ENCODE measurements around the gene ENO2. TPM values are rescaled to one million over a fixed set of nuclear protein-coding genes. Genes with fewer than 3 reads are reported as not detected.
A peak's percentile ranks its signal among the peaks of the same experiment; 100 is the strongest.

The ENO2 gene
- total RNA-seq, 8 experiments from 2014 or later = 2.6 to 399 (median 169) TPM

DNA sequence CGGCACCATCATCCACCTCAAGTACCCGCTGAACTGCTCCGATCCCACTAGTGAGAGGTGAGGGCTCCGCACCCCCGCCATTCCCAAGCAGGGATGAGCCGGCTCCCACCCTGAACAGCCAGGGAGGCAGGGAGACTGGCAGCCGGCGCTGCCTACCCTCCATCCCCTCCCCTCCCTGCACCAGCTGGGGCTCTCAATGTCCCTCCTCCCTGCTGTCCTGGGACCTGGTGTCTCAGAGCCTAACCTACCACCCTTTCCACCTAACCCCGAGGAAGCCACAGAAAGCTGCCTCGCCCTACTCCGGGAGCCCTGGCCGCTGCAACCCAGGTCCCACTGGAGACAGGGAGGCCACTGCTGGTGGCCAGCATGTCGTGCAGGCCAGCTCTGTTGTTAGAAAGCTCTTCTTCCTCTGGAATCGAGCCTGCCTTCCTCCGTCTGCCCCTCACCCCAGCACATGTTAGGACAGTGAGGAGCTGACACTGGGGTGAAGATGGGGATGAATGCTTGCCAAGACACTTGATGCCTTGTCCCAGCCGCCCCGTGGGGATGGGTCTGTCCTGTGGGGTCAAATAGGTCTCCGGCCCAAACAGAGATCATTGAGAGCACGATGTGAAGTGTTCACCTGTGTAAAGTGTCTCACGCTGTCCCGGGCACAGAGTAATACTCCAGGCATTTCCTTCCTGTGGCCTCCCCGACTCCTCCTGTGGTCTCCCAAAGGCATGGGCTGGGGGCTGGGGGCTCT lies 37.9 kb downstream of the ENO2 start:
- Histone ChIP-seq H3K4me1 (replicated peaks in 1 of 2) (peaks cover 0 to 6% of the 10 kb centered on the region in 2 donors), H3K27ac (no peak overlapping the region), H3K4me3 (no peak overlapping the region)
- no peak for ATAC-seq (replicated peaks in 6 of 8)
- 86 to 100% (median 87%) methylated on average over 1 to 4 of the region's 22 CpGs; no CpG with 5 or more reads in 6 of the 10 experiments for WGBS, 10 experiments
- in situ Hi-C loops (cut with MboI; ENCODE audit: low pct_unique_long_range_greater_than_20kb in 2 of 9, low sequenced_read_pairs in 9 of 9, unreplicated experiment in 9 of 9) = loop anchor here in 1 of 9 experiments (25.0 kb wide), 1 partner anchor 160 kb away; the partner anchor contains the start of gene C1RL

DNA sequence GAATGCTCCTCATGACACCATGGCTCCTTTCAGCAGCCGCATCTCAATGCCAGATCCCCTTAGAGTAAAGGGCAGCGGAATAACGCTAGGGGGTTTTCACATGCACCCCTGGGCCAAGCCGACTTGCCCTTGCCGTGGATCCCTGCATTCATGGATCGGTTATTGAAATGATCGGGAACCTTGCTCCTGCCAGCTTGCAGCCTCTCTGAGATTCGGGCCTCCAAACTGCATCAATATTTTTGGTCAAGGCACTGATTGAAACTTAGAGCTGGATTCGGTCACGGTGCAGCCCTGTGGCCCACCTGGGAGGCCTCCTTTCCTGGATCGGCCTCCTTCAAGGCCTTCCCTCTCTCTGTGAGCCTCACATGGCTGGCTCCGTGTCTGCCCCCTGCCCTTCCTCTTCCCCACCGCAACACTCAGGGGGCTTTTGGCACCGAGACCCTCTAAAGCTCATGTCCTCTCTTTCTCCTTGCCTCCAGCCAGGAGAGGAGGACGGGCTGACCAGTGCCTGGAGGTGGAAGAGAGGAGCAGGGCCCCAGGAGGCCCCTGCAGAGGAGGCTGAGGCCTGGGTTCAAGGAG lies 38.6 kb downstream of the ENO2 start:
- ATAC-seq (replicated peaks in 6 of 8) = no peak
- no peak overlapping the region for H3K27ac ChIP-seq
- WGBS, 10 experiments = 70 to 100% (median 93%) methylated on average over 1 to 7 of the region's 15 CpGs; no CpG with 5 or more reads in 3 of the 10 experiments
- in situ Hi-C loops (cut with MboI; ENCODE audit: low pct_unique_long_range_greater_than_20kb in 2 of 9, low sequenced_read_pairs in 9 of 9, unreplicated experiment in 9 of 9) = loop anchor here in 1 of 9 experiments (25.0 kb wide), 1 partner anchor 159 kb away; the partner anchor contains the start of gene C1RL
- peaks cover 0 to 6% of the 10 kb centered on the region in 2 donors for H3K4me1 ChIP-seq (replicated peaks in 1 of 2)
- no peak overlapping the region for H3K4me3 ChIP-seq

DNA sequence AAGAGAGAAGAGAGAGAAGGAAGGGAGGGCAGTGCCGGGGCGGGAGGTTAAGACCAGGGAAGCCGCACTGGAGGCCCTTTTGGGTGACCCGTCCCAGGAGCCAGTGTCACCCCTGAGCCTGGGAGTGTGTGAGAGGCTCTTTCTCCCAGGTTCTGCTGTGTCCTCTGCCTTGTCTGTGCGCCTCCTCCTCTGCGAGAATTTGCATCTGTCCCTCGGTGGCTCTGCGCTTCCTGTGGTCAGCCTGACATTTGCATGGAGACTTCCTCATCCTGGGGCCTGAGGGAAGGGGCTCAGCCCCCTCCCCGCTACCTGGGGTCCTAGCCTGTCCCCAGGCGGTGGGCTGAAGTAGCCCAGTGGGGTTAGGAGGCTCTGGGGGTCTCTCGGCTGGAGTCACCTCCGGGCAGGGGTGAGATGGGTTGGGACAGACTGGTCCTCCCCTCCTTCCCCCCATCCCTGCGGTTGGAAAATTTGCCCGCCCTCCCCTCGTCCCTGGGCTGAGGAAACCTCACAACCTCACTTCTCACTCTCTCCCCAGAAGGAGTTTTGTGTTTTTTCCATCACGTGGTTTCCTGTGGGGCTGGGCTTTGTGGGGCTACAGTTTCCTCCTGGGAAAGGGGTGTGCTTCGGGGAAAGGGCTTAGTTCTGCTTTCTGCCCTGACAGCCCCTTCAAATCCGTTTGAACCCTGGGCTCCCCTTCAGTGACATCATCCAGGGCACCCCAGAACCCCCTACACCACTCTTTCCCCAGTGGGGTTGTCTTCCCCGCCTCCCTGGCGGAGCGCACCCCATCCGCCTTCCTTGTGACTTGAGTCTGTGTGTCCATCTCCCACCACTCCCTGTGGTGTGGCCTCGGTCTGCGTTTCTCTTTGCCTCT lies 39.3 kb downstream of the ENO2 start:
- H3K4me3 ChIP-seq = no peak overlapping the region
- ATAC-seq (replicated peaks in 6 of 8) = peak in 3 of 8 experiments; percentile 4 to 38 (median 31)
- peaks cover 0 to 6% of the 10 kb centered on the region in 2 donors for H3K4me1 ChIP-seq (replicated peaks in 1 of 2)
- in situ Hi-C loops (cut with MboI; ENCODE audit: low pct_unique_long_range_greater_than_20kb in 2 of 9, low sequenced_read_pairs in 9 of 9, unreplicated experiment in 9 of 9) = loop anchor here in 1 of 9 experiments (25.0 kb wide), 1 partner anchor 159 kb away; the partner anchor contains the start of gene C1RL
- no peak overlapping the region for H3K27ac ChIP-seq
- WGBS, 10 experiments = 40 to 100% (median 66%) methylated on average over 1 to 7 of the region's 24 CpGs; no CpG with 5 or more reads in 5 of the 10 experiments

DNA sequence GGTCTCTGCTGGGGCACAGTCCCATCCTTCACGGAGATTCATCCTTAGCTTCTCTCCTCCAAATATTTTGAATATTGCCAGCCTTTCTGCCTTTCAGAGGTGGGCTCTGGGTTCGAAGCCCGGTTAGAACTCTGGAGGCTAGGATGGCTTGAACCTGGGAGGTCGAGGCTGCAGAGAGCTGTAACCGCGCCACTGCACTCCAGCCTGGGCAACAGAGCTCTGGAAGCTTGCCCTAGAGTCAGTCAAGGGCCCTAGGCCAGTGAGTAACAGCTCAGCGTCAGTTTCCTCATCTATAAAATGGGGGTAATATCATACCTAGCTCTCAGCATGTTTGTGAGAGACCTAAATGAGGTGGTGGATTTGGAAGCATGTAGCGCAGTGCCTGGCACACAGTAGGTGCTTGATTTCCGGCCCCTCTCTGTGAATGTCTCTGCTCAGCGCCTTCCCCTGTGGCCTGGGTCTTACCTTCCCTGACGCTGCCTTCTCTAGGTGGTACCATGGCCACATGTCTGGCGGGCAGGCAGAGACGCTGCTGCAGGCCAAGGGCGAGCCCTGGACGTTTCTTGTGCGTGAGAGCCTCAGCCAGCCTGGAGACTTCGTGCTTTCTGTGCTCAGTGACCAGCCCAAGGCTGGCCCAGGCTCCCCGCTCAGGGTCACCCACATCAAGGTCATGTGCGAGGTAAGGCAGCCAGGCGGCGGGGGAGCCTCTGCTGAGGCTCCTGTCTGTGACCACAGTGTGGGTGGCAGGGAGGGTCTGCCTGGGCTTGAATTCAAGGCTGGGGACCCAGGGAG lies 40.1 kb downstream of the ENO2 start:
- no peak overlapping the region for H3K27ac ChIP-seq
- no peak for ATAC-seq (replicated peaks in 6 of 8)
- peaks cover 0 to 6% of the 10 kb centered on the region in 2 donors for H3K4me1 ChIP-seq (replicated peaks in 1 of 2)
- in situ Hi-C loops (cut with MboI; ENCODE audit: low pct_unique_long_range_greater_than_20kb in 2 of 9, low sequenced_read_pairs in 9 of 9, unreplicated experiment in 9 of 9) = loop anchor here in 1 of 9 experiments (25.0 kb wide), 1 partner anchor 158 kb away; the partner anchor contains the start of gene C1RL
- WGBS, 10 experiments = 67 to 94% (median 90%) methylated on average over 1 to 9 of the region's 21 CpGs; no CpG with 5 or more reads in 2 of the 10 experiments
- H3K4me3 ChIP-seq = no peak overlapping the region

DNA sequence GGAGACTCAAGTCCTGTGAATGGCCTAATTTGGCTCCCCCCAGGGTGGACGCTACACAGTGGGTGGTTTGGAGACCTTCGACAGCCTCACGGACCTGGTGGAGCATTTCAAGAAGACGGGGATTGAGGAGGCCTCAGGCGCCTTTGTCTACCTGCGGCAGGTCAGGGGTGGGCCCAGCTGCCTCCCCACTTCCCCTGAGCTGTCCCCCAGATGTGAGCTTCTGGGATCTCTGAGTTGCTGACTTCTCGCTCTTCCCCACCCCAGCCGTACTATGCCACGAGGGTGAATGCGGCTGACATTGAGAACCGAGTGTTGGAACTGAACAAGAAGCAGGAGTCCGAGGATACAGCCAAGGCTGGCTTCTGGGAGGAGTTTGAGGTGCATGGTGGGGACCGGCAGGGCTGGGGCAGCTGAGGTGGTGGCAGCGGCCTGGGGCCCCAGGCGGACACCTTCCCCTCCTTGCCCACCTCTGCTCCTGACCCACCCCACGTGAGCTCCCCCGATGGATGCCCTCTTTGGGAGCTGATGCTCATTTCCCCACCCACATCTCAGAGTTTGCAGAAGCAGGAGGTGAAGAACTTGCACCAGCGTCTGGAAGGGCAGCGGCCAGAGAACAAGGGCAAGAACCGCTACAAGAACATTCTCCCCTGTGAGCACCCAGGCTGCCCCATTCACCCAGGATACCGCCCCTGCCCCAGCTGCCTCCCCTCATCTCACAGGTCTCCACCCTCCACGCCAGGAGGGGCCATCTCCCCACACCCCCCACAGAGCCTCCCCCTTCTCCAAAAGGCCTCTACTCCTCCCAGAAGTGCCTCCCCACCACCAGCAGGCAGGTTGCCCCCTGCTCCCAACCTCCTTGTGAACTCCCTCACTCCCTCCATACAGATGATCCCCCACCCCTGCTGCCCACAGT lies 41.0 kb downstream of the ENO2 start:
- Histone ChIP-seq H3K4me1 (replicated peaks in 1 of 2) (peaks cover 0 to 6% of the 10 kb centered on the region in 2 donors), H3K4me3 (no peak overlapping the region), H3K27ac (no peak overlapping the region)
- WGBS, 10 experiments = 62 to 93% (median 85%) methylated on average over 1 to 9 of the region's 22 CpGs; no CpG with 5 or more reads in 6 of the 10 experiments
- in situ Hi-C loops (cut with MboI; ENCODE audit: low pct_unique_long_range_greater_than_20kb in 2 of 9, low sequenced_read_pairs in 9 of 9, unreplicated experiment in 9 of 9) = loop anchor here in 1 of 9 experiments (25.0 kb wide), 1 partner anchor 157 kb away; the partner anchor contains the start of gene C1RL
- no peak for ATAC-seq (replicated peaks in 6 of 8)

DNA sequence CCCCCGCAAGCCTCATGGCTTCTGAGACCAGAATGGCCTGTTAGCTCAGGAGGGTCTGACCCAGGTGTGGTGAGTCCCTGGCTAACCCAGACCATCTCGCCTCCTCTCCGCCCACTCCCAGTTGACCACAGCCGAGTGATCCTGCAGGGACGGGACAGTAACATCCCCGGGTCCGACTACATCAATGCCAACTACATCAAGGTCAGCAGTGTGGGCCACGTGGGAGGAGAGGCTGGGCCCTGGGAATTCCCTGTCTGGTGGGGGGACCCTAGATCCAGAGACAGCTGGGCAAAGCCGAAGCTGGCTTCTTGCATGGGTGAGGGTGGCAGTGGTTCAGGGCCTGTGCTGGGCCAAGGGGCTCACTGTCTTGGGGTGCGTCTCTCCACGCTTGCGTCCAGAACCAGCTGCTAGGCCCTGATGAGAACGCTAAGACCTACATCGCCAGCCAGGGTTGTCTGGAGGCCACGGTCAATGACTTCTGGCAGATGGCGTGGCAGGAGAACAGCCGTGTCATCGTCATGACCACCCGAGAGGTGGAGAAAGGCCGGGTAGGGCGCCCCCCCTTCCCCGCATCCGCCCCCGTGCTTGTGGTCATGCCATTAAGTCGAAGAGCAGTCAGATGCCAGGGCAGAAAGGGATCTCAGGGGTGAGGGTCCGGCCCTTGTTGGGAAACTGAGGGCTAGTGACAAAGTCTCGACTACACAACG lies 41.8 kb downstream of the ENO2 start:
- WGBS, 10 experiments = 50 to 80% (median 58%) methylated on average over 1 to 5 of the region's 28 CpGs; no CpG with 5 or more reads in 7 of the 10 experiments

DNA sequence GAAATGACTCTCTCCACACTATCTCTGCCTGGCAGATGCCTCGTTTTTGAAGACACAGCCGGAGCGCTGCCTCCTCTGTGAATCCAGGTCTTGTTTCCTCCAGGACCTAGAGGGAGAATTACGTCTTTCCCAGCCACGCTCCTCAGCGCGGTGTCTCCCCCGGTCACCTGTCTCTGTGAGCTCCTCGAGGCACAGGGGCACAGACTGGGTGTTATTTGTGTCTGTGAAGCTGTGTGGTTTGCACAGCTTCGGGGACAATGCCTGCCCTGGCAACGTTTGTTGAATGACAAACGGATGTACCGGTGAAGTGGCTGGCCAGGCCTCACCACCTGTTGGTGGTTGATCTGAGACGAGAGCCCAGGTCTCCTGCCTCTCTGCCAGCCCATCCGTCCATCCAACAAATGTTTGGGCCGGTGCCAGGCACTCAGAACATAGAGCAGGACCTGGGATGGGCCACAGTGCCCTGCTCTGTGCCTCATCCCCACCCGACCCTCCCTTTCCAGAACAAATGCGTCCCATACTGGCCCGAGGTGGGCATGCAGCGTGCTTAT lies 42.8 kb downstream of the ENO2 start:
- in situ Hi-C loops (cut with MboI; ENCODE audit: low pct_unique_long_range_greater_than_20kb in 2 of 9, low sequenced_read_pairs in 9 of 9, unreplicated experiment in 9 of 9) = loop anchor here in 1 of 9 experiments (25.0 kb wide), 1 partner anchor 155 kb away; the partner anchor contains the start of gene C1RL
- no peak overlapping the region for H3K27ac ChIP-seq
- H3K4me3 ChIP-seq = no peak overlapping the region
- H3K4me1 ChIP-seq (replicated peaks in 1 of 2) = peaks cover 9 to 16% of the 10 kb centered on the region in 2 donors
- 32 to 90% (median 58%) methylated on average over 2 to 6 of the region's 20 CpGs; no CpG with 5 or more reads in 5 of the 10 experiments for WGBS, 10 experiments
- ATAC-seq (replicated peaks in 6 of 8) = no peak

More for the DNA sequence above, 41.8 kb downstream of the ENO2 start:
- Histone ChIP-seq H3K4me1 (replicated peaks in 1 of 2) (peaks cover 0 to 6% of the 10 kb centered on the region in 2 donors), H3K27ac (no peak overlapping the region), H3K4me3 (no peak overlapping the region)
- no peak for ATAC-seq (replicated peaks in 6 of 8)
- in situ Hi-C loops (cut with MboI; ENCODE audit: low pct_unique_long_range_greater_than_20kb in 2 of 9, low sequenced_read_pairs in 9 of 9, unreplicated experiment in 9 of 9) = loop anchor here in 1 of 9 experiments (25.0 kb wide), 1 partner anchor 156 kb away; the partner anchor contains the start of gene C1RL

DNA sequence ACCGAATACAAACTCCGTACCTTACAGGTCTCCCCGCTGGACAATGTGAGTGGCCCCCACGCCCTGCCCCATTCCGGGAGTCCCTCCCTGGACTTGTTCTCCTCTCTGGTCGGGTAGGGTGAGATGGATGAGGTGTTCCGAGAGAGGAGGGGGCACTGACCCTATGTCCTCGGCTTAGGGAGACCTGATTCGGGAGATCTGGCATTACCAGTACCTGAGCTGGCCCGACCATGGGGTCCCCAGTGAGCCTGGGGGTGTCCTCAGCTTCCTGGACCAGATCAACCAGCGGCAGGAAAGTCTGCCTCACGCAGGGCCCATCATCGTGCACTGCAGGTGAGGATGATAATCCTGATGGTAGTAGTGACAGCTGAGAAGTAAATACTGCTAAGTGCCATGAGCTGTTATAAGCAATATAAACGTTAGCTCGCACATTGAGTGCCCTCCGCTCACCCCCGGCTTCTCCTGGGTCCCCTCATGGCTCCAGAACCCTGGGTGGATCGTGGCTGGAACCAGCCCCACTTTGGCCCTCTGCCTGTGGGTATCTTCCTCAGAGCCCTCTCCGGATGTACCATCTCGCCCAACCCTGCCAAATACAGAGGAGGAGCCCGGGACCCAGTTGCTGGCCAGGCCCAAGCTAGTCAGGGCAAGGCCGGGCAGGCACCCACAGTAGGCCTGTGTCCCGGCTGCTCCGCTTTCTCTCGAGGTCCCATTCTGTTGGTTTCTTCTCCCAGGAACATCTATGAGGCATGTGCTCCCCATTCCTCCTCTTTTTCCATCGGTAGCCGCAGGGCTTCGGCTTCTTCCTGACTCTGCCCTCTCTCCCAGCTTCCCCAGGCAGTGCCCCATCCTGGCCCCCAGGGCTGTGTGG lies 43.6 kb downstream of the ENO2 start:
- no peak for ATAC-seq (replicated peaks in 6 of 8)
- no peak overlapping the region for H3K27ac ChIP-seq
- in situ Hi-C loops (cut with MboI; ENCODE audit: low pct_unique_long_range_greater_than_20kb in 2 of 9, low sequenced_read_pairs in 9 of 9, unreplicated experiment in 9 of 9) = loop anchor here in 1 of 9 experiments (25.0 kb wide), 1 partner anchor 154 kb away; the partner anchor contains the start of gene C1RL
- peaks cover 12 to 24% of the 10 kb centered on the region in 2 donors for H3K4me1 ChIP-seq (replicated peaks in 1 of 2)
- 67 to 100% (median 82%) methylated on average over 1 to 12 of the region's 28 CpGs; no CpG with 5 or more reads in 2 of the 10 experiments for WGBS, 10 experiments
- H3K4me3 ChIP-seq = no peak overlapping the region

DNA sequence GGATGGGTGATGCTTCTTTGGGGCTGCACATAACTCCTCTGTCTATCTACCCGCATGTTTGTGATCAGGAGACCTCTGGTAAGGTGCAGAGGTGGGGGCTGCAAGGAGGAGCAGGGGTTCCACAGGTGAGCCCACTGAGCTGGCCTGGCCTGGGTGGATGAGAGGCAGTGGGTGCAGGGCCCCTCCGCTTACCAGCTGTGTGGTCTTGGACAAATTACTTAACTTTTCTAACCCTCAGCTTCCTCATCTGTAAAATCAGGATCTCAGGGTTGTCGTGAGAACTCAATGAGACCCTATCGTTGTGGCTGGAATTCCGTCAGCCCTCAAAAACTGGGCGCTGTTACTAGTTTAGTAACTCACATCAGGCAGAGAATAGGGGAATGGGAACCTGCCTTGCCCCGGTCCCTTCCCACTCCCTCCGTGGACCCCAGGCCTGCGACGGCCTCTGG lies 44.3 kb downstream of the ENO2 start:
- ATAC-seq (replicated peaks in 6 of 8) = no peak
- H3K4me3 ChIP-seq = no peak overlapping the region
- no peak overlapping the region for H3K27ac ChIP-seq
- in situ Hi-C loops (cut with MboI; ENCODE audit: low pct_unique_long_range_greater_than_20kb in 2 of 9, low sequenced_read_pairs in 9 of 9, unreplicated experiment in 9 of 9) = loop anchor here in 1 of 9 experiments (25.0 kb wide), 1 partner anchor 154 kb away; the partner anchor contains the start of gene C1RL
- 68 to 88% (median 82%) methylated on average over 2 to 8 of the region's 10 CpGs; no CpG with 5 or more reads in 5 of the 10 experiments for WGBS, 10 experiments
- H3K4me1 ChIP-seq (replicated peaks in 1 of 2) = peaks cover 12 to 24% of the 10 kb centered on the region in 2 donors
